CD4-positive, alpha-beta T cell treated with Interleukin-17A for 1 hour (primary cell): ENCODE measurements around the gene EIF2B2.

Source experiments
- DNase-seq: peaks from one replicate; pipeline ENCODE4 v3.0.0-alpha.2; 2020

EIF2B2 gene

DNA sequence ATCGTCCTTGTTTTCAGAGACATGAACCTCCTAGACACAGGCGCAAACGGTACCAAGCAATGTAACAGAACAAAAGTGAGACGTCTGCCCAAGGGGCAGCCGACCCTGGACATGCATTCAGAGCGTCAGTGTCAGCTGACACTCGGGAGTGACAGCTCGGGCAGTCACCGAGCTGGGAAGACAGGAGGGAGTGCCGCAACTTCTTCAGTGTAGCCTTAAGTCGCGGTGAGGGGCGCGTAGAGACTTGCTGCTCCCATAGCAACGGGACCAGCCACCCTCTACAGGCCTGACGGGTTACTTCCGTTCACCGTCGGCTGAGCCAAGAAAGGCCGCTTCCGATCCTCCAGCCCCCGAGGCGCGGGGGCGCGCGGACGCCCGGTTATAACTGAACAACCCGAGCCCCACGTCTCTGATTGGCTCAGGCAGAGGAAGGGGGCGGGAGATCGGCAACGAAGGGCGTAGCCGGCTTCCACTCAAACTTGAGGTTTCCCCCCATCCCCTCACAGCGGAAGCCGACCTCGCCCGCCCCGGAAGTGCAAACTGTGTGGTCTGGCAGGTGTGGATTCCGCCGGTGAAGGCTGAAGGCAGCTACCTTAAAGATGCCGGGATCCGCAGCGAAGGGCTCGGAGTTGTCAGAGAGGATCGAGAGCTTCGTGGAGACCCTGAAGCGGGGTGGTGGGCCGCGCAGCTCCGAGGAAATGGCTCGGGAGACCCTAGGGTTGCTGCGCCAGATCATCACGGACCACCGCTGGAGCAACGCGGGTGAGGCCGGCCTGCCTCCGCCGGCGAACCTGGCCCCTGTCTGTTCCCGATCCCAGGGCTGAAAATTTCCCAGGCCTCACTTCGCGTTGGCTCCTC is at the start of gene EIF2B2:
Gene EIF2B2 (plus strand): TSS at position 530 of the 858 bp plus-strand sequence. CDS start 70 bp downstream, at position 600.
- peak; percentile 99 for DNase-seq

DNA sequence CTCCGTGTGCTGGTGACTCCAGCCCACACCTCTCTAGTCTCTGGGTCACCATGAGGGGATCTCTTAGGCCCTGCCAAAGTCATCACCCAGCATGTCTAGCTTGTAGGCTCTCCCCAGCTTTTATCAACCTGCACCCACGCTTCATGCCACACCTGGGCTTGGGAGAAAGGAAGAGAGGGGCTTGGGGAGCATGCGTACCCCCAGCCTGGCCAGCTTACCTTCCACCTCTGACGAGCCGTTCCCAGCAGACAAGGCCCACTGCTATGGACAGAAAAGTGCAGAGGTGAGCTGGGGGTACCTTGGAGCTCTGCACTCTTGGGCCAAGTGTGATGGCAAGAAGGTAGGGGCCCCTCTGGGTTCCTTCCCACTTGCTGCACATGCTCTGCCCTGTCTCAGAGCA is 49.0 kb upstream of the EIF2B2 start:
- no peak for DNase-seq

DNA sequence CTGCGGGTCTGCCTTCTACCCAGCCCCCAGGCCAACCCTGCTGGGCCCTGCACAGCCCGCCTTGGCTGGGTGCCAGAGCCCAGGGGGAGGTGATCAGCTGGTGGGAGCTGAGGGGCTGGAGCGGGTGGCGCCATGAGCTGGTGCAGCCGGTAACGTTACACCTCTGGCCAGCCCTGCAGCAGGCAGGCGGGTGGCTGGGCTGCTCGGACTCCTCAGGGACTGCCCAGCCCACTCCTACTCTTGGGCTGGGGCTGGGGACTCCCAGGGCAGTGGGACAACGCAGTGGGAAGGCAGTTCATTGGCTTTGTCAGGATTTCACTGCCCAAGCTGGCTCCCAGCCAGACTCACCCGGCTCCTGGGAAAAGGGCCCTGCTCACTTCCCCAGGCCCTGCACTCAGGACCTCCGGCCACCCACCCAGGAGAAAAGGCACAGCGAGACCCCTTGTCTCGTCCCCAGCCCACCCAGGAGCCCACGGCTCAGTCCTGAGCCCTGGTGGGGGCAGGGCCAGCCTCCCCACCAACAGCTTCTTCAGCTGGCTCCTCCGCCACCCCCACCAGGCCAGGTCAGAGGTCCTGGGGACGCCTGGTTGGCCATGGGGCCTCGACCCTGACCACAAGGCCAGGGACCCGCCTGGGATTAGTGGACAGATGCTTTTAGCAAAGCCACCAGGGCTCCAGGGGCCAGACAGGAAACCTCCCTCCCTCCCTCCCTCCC is 48.3 kb upstream of the EIF2B2 start:
- no peak for DNase-seq

GRCh38 chr14:74954947-74955228 is 47.8 kb upstream of the EIF2B2 start:
- no peak for DNase-seq

GRCh38 chr14:74955229-74956026 is 47.3 kb upstream of the EIF2B2 start, which contains the start of gene PGF:
TSS of gene PGF (minus strand) at chr14:74955597. CDS start at chr14:74955242, 355 bp downstream.
- DNase-seq: peak; percentile 37

GRCh38 chr14:74956027-74956279 is 46.8 kb upstream of the EIF2B2 start:
- DNase-seq: no peak

GRCh38 chr14:74956280-74957072 is 46.2 kb upstream of the EIF2B2 start:
- no peak for DNase-seq

DNA sequence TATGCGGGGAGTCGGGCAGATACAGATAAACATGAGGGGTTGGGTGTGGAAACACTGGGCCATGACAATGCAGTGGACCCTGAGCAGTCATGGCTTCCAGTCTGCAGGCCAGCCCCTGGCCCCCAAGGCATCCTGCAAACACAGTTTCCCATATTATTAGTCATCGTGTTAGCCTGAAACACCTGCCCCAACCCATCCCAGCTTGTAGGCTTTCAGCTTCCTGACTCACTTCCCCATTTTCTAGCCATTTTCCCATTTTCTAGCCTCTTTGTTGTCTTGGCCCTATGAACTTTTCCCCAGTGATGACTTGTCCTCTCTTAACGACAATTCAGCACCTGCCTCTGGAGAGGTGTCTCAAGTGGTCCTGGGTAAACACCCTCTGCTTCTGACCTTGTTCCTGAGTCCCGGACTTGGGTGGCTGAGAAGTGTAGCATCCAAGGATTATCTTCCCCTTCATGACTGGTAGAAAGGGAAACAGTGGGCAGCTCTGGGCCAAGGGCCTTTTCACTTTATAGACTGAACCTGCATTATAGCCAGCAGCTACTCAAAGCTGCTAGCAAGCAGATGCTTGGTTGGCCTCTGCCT is 43.0 kb upstream of the EIF2B2 start:
- DNase-seq: no peak

DNA sequence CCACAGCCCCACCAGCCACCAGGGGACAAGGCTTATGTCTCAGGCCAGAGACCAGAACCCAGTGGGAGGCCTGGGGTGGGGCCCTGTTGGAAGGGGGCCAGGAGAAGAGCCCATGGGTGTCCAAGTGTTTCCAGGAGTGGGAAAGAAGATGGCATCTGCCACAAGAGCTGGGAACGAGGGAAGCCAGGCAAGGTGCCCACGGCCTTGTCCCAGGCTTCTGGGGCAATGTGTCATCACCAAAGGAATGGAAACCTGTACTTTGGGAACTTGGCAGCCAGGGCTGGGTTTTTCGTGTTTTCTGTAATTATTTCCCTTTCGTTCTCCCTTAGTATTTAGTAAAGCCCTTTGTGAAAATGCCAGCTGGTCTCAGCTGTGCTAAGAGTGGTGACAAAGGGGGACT is 42.0 kb upstream of the EIF2B2 start:
- no peak for DNase-seq

DNA sequence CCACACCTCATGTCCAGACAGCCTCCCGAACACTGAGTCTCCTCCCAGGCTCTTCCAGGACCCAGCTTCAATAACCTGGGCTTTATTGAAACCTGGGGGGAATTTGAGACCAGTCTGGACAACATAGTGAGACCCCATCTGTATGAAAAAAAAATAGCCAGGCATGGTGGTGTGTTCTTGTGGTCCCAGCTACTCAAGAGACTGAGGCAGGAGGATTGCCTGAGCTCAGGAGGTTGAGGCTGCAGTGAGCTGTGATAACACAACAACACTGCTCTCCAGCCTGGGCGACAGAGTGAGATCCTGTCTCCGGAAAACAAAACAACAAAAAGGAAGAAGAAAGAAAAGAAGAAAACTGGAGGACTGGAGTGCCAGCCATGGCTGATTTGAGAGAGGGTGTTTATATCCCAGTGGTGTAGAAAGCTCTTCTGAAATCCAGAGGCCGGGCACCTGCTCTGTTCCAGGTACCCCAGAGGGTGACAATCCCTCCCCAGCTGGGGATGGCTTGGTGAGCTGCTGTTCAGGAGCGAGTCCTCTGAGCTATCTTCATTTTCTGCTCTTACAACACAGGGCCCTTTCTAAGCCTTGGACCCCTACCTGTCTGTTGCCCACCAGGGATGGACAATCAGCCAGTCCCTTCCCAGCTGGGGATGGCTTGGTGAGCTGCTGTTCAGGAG is 41.3 kb upstream of the EIF2B2 start:
- no peak for DNase-seq

DNA sequence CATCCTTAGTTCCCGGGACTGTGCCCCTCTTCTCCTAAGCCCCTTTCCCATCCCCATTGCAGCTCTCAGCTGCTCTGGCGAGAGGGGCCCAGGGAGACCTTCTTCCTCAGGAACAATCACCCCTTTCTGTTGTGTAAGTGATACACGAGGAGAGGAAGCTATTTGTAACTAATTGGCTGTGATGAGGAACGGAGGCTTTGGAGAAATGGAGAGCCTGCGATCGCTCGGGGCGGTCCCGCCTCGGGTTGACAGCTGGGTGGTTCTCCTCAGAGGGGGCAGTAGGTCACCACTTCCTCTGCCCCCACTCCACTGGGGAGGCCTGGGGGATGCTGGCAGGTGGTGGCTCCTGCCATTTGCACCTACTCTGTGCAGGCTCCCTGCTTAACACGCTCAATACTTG is 40.7 kb upstream of the EIF2B2 start:
- no peak for DNase-seq

DNA sequence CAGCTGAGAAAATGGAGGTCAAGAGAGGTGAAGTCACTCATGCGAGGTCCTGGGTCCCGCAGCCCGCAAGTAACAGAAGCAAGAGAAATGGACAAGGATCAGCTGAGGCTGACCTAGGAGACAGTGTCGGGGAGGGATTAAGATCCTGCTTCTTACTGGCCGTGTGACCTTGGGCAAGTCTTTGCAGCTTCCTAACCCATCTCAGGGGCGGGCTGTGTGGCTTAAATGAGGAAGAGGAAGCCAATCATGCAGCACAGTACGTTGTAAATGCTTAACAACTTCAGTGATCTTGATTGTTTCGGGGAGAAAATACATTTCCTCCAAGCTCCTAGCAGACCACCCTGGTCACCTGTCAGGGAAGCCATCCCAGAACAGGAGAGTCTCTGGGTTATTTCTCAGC is 40.2 kb upstream of the EIF2B2 start:
- no peak for DNase-seq

- DNase-seq: no peak
These were observed 39.5 kb upstream of the EIF2B2 start for GRCh38 chr14:74963178-74963704.

- DNase-seq: no peak
These were observed 38.9 kb upstream of the EIF2B2 start for GRCh38 chr14:74963705-74964271.

- no peak for DNase-seq
These were observed 37.8 kb upstream of the EIF2B2 start for GRCh38 chr14:74964787-74965485.

- DNase-seq: no peak
These were observed 37.1 kb upstream of the EIF2B2 start for GRCh38 chr14:74965486-74966153.

- no peak for DNase-seq
These were observed 33.9 kb upstream of the EIF2B2 start for GRCh38 chr14:74968811-74969210.

DNA sequence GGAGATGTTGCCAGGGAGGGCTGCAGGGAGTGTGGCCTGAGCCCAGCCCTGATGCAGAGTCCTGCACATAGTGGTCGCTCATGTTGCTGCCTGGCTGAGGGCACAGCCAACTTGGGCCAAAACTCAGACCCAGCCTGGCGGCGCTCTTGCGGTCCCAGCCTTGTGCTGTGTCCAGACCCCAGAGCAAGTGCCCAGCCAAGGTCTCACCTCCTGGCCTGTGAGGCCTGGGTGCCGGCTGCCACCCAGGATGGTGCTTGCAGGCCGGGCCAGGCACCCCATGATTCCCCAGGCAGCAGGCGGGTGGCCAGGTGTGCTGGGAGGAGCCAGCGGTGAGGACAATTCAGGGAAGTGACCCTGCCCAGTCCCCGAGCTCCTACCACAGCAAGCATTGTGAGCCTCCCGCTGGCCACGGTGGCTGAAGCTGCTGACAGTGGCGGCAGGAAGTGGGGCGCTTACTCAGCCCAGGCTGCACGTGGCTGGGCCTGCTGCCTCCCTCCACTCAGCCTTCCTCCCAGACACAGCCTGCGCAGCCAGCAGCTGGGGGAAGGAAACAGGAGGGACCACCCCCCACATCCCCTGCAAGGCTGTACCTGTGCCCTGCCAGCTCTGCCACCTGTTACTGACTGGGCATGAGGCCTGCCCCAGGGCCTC is 29.6 kb upstream of the EIF2B2 start:
- DNase-seq: no peak

- DNase-seq: no peak
These were observed 28.8 kb upstream of the EIF2B2 start for GRCh38 chr14:74973905-74974363.
